ENCODE data around the gene APOA1.

APOA1 gene

GRCh38 chr11:116860303-116860702 lies 22.9 kb upstream of the APOA1 start:
- no peak overlapping the region for H3K27ac ChIP-seq
- no peak for DNase-seq (ENCODE audit: low read depth, low spot score)

- H3K27ac ChIP-seq = no peak overlapping the region
- no peak for DNase-seq (ENCODE audit: low read depth, low spot score)
Measured at GRCh38 chr11:116859175-116859574, 21.8 kb upstream of the APOA1 start.

- DNase-seq (ENCODE audit: low read depth, low spot score) = no peak
- H3K27ac ChIP-seq = no peak overlapping the region
Measured at GRCh38 chr11:116857936-116858335, 20.5 kb upstream of the APOA1 start.

- DNase-seq (ENCODE audit: low read depth, low spot score) = no peak
- no peak overlapping the region for H3K27ac ChIP-seq
Measured at GRCh38 chr11:116857316-116857715, 19.9 kb upstream of the APOA1 start.

GRCh38 chr11:116856423-116856822 lies 19.0 kb upstream of the APOA1 start:
- H3K27ac ChIP-seq = no peak overlapping the region
- no peak for DNase-seq (ENCODE audit: low read depth, low spot score)

GRCh38 chr11:116855413-116855812 lies 18.0 kb upstream of the APOA1 start:
- peak overlapping the region; percentile 93 for H3K27ac ChIP-seq
- DNase-seq (ENCODE audit: low read depth, low spot score) = no peak

- H3K27ac ChIP-seq = peak overlapping the region; percentile 93
- DNase-seq (ENCODE audit: low read depth, low spot score) = peak; percentile 88
Measured at GRCh38 chr11:116853461-116854073, 16.1 kb upstream of the APOA1 start.

GRCh38 chr11:116852261-116853031 lies 15.0 kb upstream of the APOA1 start:
- peak; percentile 80 for DNase-seq (ENCODE audit: low read depth, low spot score)
- peak overlapping the region; percentile 93 for H3K27ac ChIP-seq

GRCh38 chr11:116851626-116852025 lies 14.2 kb upstream of the APOA1 start:
- H3K27ac ChIP-seq = no peak overlapping the region
- DNase-seq (ENCODE audit: low read depth, low spot score) = no peak

GRCh38 chr11:116849486-116849885 lies 12.1 kb upstream of the APOA1 start:
- no peak overlapping the region for H3K27ac ChIP-seq
- DNase-seq (ENCODE audit: low read depth, low spot score) = no peak

GRCh38 chr11:116849060-116849459 lies 11.6 kb upstream of the APOA1 start:
- DNase-seq (ENCODE audit: low read depth, low spot score) = no peak

GRCh38 chr11:116847612-116848011 lies 10.2 kb upstream of the APOA1 start:
- H3K27ac ChIP-seq = no peak overlapping the region
- no peak for DNase-seq (ENCODE audit: low read depth, low spot score)

More at GRCh38 chr11:116849060-116849459, 11.6 kb upstream of the APOA1 start:
- H3K27ac ChIP-seq = no peak overlapping the region

- DNase-seq (ENCODE audit: low read depth, low spot score) = no peak
- H3K27ac ChIP-seq = no peak overlapping the region
Measured at GRCh38 chr11:116844722-116845121, 7.3 kb upstream of the APOA1 start.

- DNase-seq (ENCODE audit: low read depth, low spot score) = no peak
Measured at GRCh38 chr11:116843661-116844060, 6.2 kb upstream of the APOA1 start.

GRCh38 chr11:116842909-116843308 lies 5.5 kb upstream of the APOA1 start:
- no peak overlapping the region for H3K27ac ChIP-seq
- DNase-seq (ENCODE audit: low read depth, low spot score) = no peak

More at GRCh38 chr11:116843661-116844060, 6.2 kb upstream of the APOA1 start:
- no peak overlapping the region for H3K27ac ChIP-seq

- DNase-seq (ENCODE audit: low read depth, low spot score) = no peak
- no peak overlapping the region for H3K27ac ChIP-seq
Measured at GRCh38 chr11:116842117-116842516, 4.7 kb upstream of the APOA1 start.

GRCh38 chr11:116840746-116841296 lies 3.4 kb upstream of the APOA1 start:
- no peak overlapping the region for H3K27ac ChIP-seq
- DNase-seq (ENCODE audit: low read depth, low spot score) = no peak

- DNase-seq (ENCODE audit: low read depth, low spot score) = no peak
- H3K27ac ChIP-seq = no peak overlapping the region
Measured at GRCh38 chr11:116840224-116840745, 2.9 kb upstream of the APOA1 start.

GRCh38 chr11:116838321-116839084 lies 1.1 kb upstream of the APOA1 start:
- no peak for DNase-seq (ENCODE audit: low read depth, low spot score)
- no peak overlapping the region for H3K27ac ChIP-seq

GRCh38 chr11:116836632-116836991 lies 810 bp downstream of the APOA1 start:
- no peak for DNase-seq (ENCODE audit: low read depth, low spot score)
- no peak overlapping the region for H3K27ac ChIP-seq
